ENCODE data around the gene ZNF710. TPM values are rescaled to one million over a fixed set of nuclear protein-coding genes. Genes with fewer than 3 reads are reported as not detected.
"Not testable (repeated sequence)": the region's sequence is repeated elsewhere in the genome, so short reads cannot be mapped to it uniquely, and the experiment has no call there.

ZNF710 gene
- total RNA-seq, 1 experiment from 2014 or later = 6.3 TPM

- Histone ChIP-seq H3K27ac (no peak overlapping the region), H3K36me3 (no peaks in the 10 kb centered on the region), H3K4me1 (no peaks in the 10 kb centered on the region), H3K4me3 (no peak overlapping the region), H3K9me3 (replicated peaks) (no peaks in the 10 kb centered on the region), H3K27me3 (no peaks in the 10 kb centered on the region)
- no peak for DNase-seq
Measured at GRCh38 chr15:90062023-90062442, 60.9 kb downstream of the ZNF710 start.

GRCh38 chr15:90062462-90062932 lies 61.4 kb downstream of the ZNF710 start:
- DNase-seq = no peak
- H3K4me1 ChIP-seq = no peaks in the 10 kb centered on the region
- H3K9me3 ChIP-seq (replicated peaks) = no peaks in the 10 kb centered on the region
- no peak overlapping the region for H3K4me3 ChIP-seq
- H3K27ac ChIP-seq = no peak overlapping the region
- no peaks in the 10 kb centered on the region for H3K27me3 ChIP-seq
- H3K36me3 ChIP-seq = no peaks in the 10 kb centered on the region

- H3K4me1 ChIP-seq = no peaks in the 10 kb centered on the region
- H3K9me3 ChIP-seq (replicated peaks) = no peaks in the 10 kb centered on the region
- no peak for DNase-seq
- H3K4me3 ChIP-seq = no peak overlapping the region
- H3K27ac ChIP-seq = no peak overlapping the region
- no peaks in the 10 kb centered on the region for H3K27me3 ChIP-seq
- no peaks in the 10 kb centered on the region for H3K36me3 ChIP-seq
Measured at GRCh38 chr15:90062973-90063769, 62.0 kb downstream of the ZNF710 start.

- Histone ChIP-seq H3K4me1 (no peaks in the 10 kb centered on the region), H3K27ac (no peak overlapping the region)
Measured at GRCh38 chr15:90063770-90064247, 62.7 kb downstream of the ZNF710 start.

GRCh38 chr15:90064911-90065681 lies 64.0 kb downstream of the ZNF710 start:
- no peak for DNase-seq
- Histone ChIP-seq H3K27ac (no peak overlapping the region), H3K36me3 (no peaks in the 10 kb centered on the region), H3K4me1 (no peaks in the 10 kb centered on the region), H3K27me3 (no peaks in the 10 kb centered on the region), H3K4me3 (no peak overlapping the region), H3K9me3 (replicated peaks) (no peaks in the 10 kb centered on the region)

More at GRCh38 chr15:90063770-90064247, 62.7 kb downstream of the ZNF710 start:
- Histone ChIP-seq H3K4me3 (no peak overlapping the region), H3K27me3 (no peaks in the 10 kb centered on the region), H3K9me3 (replicated peaks) (no peaks in the 10 kb centered on the region), H3K36me3 (no peaks in the 10 kb centered on the region)
- no peak for DNase-seq

- Histone ChIP-seq H3K36me3 (no peaks in the 10 kb centered on the region), H3K9me3 (replicated peaks) (no peaks in the 10 kb centered on the region), H3K4me1 (no peaks in the 10 kb centered on the region), H3K4me3 (no peak overlapping the region), H3K27me3 (no peaks in the 10 kb centered on the region), H3K27ac (no peak overlapping the region)
- DNase-seq = no peak
Measured at GRCh38 chr15:90065682-90066049, 64.5 kb downstream of the ZNF710 start.

- no peaks in the 10 kb centered on the region for H3K27me3 ChIP-seq
- H3K9me3 ChIP-seq (replicated peaks) = no peaks in the 10 kb centered on the region
- no peaks in the 10 kb centered on the region for H3K36me3 ChIP-seq
- H3K4me3 ChIP-seq = no peak overlapping the region
- no peak overlapping the region for H3K27ac ChIP-seq
- DNase-seq = no peak
- H3K4me1 ChIP-seq = no peaks in the 10 kb centered on the region
Measured at GRCh38 chr15:90067181-90067952, 66.2 kb downstream of the ZNF710 start.

GRCh38 chr15:90067953-90068606 lies 67.0 kb downstream of the ZNF710 start:
- no peak for DNase-seq
- Histone ChIP-seq H3K27ac (no peak overlapping the region), H3K27me3 (no peaks in the 10 kb centered on the region), H3K9me3 (replicated peaks) (no peaks in the 10 kb centered on the region), H3K36me3 (no peaks in the 10 kb centered on the region), H3K4me3 (no peak overlapping the region), H3K4me1 (no peaks in the 10 kb centered on the region)

GRCh38 chr15:90070623-90071022 lies 69.5 kb downstream of the ZNF710 start:
- not testable (repeated sequence) for H3K36me3 ChIP-seq; DNase-seq; H3K4me1 ChIP-seq; H3K4me3 ChIP-seq; H3K9me3 ChIP-seq (replicated peaks); H3K27me3 ChIP-seq; H3K27ac ChIP-seq

GRCh38 chr15:90071220-90071807 lies 70.2 kb downstream of the ZNF710 start:
- Histone ChIP-seq H3K9me3 (replicated peaks) (no peaks in the 10 kb centered on the region), H3K36me3 (no peaks in the 10 kb centered on the region), H3K27ac (no peak overlapping the region), H3K4me3 (no peak overlapping the region), H3K4me1 (peaks cover 8% of the 10 kb centered on the region), H3K27me3 (no peaks in the 10 kb centered on the region)
- DNase-seq = peak; percentile 73 to 82

GRCh38 chr15:90072978-90073640 lies 72.0 kb downstream of the ZNF710 start:
- H3K27me3 ChIP-seq = no peaks in the 10 kb centered on the region
- DNase-seq = no peak
- no peak overlapping the region for H3K27ac ChIP-seq
- peaks cover 8% of the 10 kb centered on the region for H3K4me1 ChIP-seq
- H3K36me3 ChIP-seq = no peaks in the 10 kb centered on the region
- H3K9me3 ChIP-seq (replicated peaks) = no peaks in the 10 kb centered on the region
- no peak overlapping the region for H3K4me3 ChIP-seq

GRCh38 chr15:90074023-90074422 lies 72.9 kb downstream of the ZNF710 start:
- Histone ChIP-seq H3K36me3 (no peaks in the 10 kb centered on the region), H3K27ac (no peak overlapping the region), H3K4me1 (peaks cover 8% of the 10 kb centered on the region), H3K4me3 (no peak overlapping the region), H3K9me3 (replicated peaks) (no peaks in the 10 kb centered on the region), H3K27me3 (no peaks in the 10 kb centered on the region)
- no peak for DNase-seq

GRCh38 chr15:90074916-90075315 lies 73.8 kb downstream of the ZNF710 start:
- H3K36me3 ChIP-seq = no peaks in the 10 kb centered on the region
- H3K4me1 ChIP-seq = peaks cover 8% of the 10 kb centered on the region
- H3K9me3 ChIP-seq (replicated peaks) = no peaks in the 10 kb centered on the region
- no peak overlapping the region for H3K27ac ChIP-seq
- H3K4me3 ChIP-seq = no peak overlapping the region
- no peak for DNase-seq
- H3K27me3 ChIP-seq = no peaks in the 10 kb centered on the region

Measured in SJCRH30 (cell line).